ENCODE data around the gene NDUFS7.

DNA sequence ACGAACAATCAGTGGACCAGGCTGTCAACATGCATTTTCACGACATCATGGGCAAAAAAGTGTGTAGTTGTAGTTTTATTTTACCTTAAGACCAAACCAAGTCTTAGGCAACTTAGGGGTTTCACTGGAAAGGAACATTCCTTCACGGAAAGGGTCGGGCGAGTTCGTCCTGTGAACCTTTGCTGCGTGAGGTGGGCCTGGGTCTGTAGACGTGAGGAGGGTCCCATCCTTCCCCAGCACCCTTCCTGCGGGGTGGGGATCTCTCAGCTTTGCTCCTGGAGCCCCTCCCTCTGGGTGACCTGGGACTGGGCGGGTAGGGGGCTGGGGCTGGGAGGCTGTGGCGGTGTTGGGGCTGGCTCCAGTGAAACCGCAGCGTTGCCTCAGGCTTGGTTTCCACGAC lies 42.2 kb downstream of the NDUFS7 start:
- no peak for TF ChIP-seq POLR2A (IDR thresholded peaks at IDR 0.05; ENCODE audit: low read length)
- TF ChIP-seq GATA1 (IDR thresholded peaks at IDR 0.05; ENCODE audit: low read depth, low read length), result no peak

All from erythroblast (primary cell).